Common myeloid progenitor, CD34-positive (primary cell): ENCODE measurements around the gene GFOD1.
A peak's percentile ranks its signal among the peaks of the same experiment; 100 is the strongest.

ENCODE experiments used
- CTCF ChIA-PET: fragments of 350-600 bp; sonication (Branson Sonifier 250); formaldehyde crosslinking; loops from one replicate; lab custom pipeline; 2021; ENCODE audit warnings: antibody characterized with exemption; lab: Charles Lee
- POLR2A ChIA-PET: fragments of 350-600 bp; sonication (Branson Sonifier 250); formaldehyde crosslinking; loops from one replicate; lab custom pipeline; 2021; ENCODE audit warnings: antibody characterized with exemption; lab: Charles Lee
- DNase-seq, 3 donors: peaks; one replicate each; pipeline versions ENCODE4 v3.0.0 to v3.0.0-alpha.2; 2013
- H3K27ac ChIP-seq, 2 experiments: 1 replicate in 1 of 2; 2 replicates in 1 of 2; pipeline ENCODE4 v1.7.0; 2013; ENCODE audit warnings: inconsistent platforms in 2 of 2, low read length in 2 of 2, mild to moderate bottlenecking in 2 of 2, low read depth in 1 of 2, moderate library complexity in 1 of 2; ENCODE audit not compliant: severe bottlenecking in 2 of 2, insufficient read depth in 1 of 2, poor library complexity in 1 of 2
- H3K27me3 ChIP-seq, 5 experiments: replicated peaks in 2 of 5; 1 replicate in 3 of 5; 2 replicates in 2 of 5; pipeline versions ENCODE4 v1.6.1 to v1.7.0; 2013; ENCODE audit warnings: low read length in 4 of 5, mild to moderate bottlenecking in 2 of 5, moderate library complexity in 2 of 5, inconsistent platforms in 1 of 5; ENCODE audit not compliant: insufficient read depth in 5 of 5, control insufficient read depth in 4 of 5
- H3K36me3 ChIP-seq, 4 experiments: 1 replicate in 2 of 4; 2 replicates in 2 of 4; pipeline versions ENCODE4 v1.6.1 to v1.7.0; 2013; ENCODE audit warnings: low read length in 3 of 4, control low read depth in 1 of 4, mild to moderate bottlenecking in 1 of 4; ENCODE audit not compliant: control insufficient read depth in 4 of 4, insufficient read depth in 4 of 4
- H3K4me1 ChIP-seq, 4 experiments: 1 replicate in 3 of 4; 2 replicates in 1 of 4; pipeline versions ENCODE4 v1.6.1 to v1.7.1; 2013; ENCODE audit warnings: low read length in 3 of 4, mild to moderate bottlenecking in 3 of 4, control low read depth in 1 of 4, inconsistent platforms in 1 of 4, moderate library complexity in 1 of 4; ENCODE audit not compliant: control insufficient read depth in 4 of 4, insufficient read depth in 4 of 4; ENCODE audit errors: control extremely low read depth in 1 of 4
- H3K4me3 ChIP-seq, 7 experiments: 1 replicate in 4 of 7; 2 replicates in 3 of 7; pipeline versions ENCODE4 v1.5.1 to v1.7.0; 2013; ENCODE audit warnings: mild to moderate bottlenecking in 7 of 7, low read length in 6 of 7, moderate library complexity in 6 of 7, inconsistent platforms in 2 of 7, low read depth in 2 of 7, control low read depth in 1 of 7; ENCODE audit not compliant: insufficient read depth in 4 of 7, control insufficient read depth in 1 of 7; ENCODE audit errors: extremely low read depth in 1 of 7
- H3K9me3 ChIP-seq, 5 experiments: 1 replicate in 4 of 5; 2 replicates in 1 of 5; pipeline versions ENCODE4 v1.6.1 to v1.7.1; 2013; ENCODE audit warnings: low read length in 4 of 5, mild to moderate bottlenecking in 2 of 5, inconsistent platforms in 1 of 5, low read depth in 1 of 5, moderate library complexity in 1 of 5; ENCODE audit not compliant: control insufficient read depth in 4 of 5, insufficient read depth in 2 of 5; ENCODE audit errors: control extremely low read depth in 1 of 5
- WGBS: methylation state at CpG from one replicate; pipeline ENCODE4 v1.1.5; 2013; ENCODE audit not compliant: insufficient coverage; 5-methylcytosine and 5-hydroxymethylcytosine counted together

GFOD1 gene

GRCh38 chr6:13485923-13486562 is 1.4 kb downstream of the GFOD1 start:
- peak overlapping the region; percentile 73 to 81 (median 76) for H3K4me3 ChIP-seq
- ChIA-PET CTCF (interaction anchor here (0.6 to 1.8 kb wide), 10 partner anchors 12 to 102 kb away, joined by 3 to 8 read pairs (median 4); partner anchors contain the start of gene SIRT5), POLR2A (no interaction called here)
- no peak overlapping the region for H3K27ac ChIP-seq
- H3K36me3 ChIP-seq = no peaks in the 10 kb centered on the region
- peak; percentile 48 to 80 (median 72) for DNase-seq
- peaks cover 13 to 51% (median 46%) of the 10 kb centered on the region in 4 experiments for H3K4me1 ChIP-seq
- H3K9me3 ChIP-seq = no peaks in the 10 kb centered on the region
- no peaks in the 10 kb centered on the region for H3K27me3 ChIP-seq
- WGBS = 0% methylated on average over 8 of the region's 38 CpGs

DNA sequence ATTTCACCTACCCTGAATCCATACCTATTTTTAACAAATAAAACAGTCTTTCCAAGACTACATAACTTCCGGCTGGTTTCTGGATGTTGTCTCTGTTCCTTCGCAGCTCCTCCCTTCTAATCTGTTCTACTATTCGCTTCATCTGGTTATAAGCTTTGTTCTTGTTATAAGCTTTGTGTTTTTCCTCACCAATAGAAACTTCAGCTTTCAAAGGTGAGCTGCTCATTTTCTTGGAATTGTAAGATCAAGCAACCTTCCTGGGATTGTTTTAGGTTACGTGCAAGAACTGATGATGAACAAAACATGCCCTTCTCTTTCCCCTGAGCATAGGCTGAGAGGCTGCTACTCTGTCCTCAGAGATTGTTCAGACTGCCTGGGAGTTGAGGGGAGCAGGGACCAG is 2.1 kb downstream of the GFOD1 start:
- no peaks in the 10 kb centered on the region for H3K27me3 ChIP-seq
- DNase-seq = no peak
- no peaks in the 10 kb centered on the region for H3K36me3 ChIP-seq
- H3K9me3 ChIP-seq = no peaks in the 10 kb centered on the region
- 32% methylated on average over 4 of the region's 4 CpGs for WGBS
- ChIA-PET CTCF (interaction anchor here (0.6 to 1.6 kb wide), 7 partner anchors 12 to 101 kb away, joined by 3 to 8 read pairs (median 4); no protein-coding TSS in a partner anchor), POLR2A (no interaction called here)
- peaks cover 13 to 54% (median 46%) of the 10 kb centered on the region in 4 experiments for H3K4me1 ChIP-seq
- peak overlapping the region in 1 of 2 experiments; percentile 17 for H3K27ac ChIP-seq
- H3K4me3 ChIP-seq = peak overlapping the region in 6 of 7 experiments; percentile 73 to 81 (median 76)

DNA sequence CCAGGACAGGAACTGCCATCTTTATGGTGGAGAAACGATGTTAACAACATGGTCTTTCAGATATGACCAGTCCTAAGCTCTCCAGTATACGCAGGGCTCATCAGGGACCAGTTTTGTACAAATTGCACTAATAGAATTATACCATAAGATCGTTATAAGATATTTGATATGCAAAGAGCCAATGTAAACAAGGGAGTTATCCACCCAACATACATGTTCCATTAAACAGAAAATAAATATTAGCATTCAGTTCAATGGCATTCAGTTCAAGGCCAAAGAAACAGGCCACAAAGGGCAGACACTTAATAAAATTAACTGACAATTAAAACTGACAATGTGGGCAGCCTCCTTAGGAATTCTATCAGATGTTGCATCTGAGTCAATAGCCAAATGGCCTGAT is 2.6 kb downstream of the GFOD1 start:
- peaks cover 16 to 55% (median 49%) of the 10 kb centered on the region in 4 experiments for H3K4me1 ChIP-seq

GRCh38 chr6:13484138-13484708 is 3.2 kb downstream of the GFOD1 start:
- Histone ChIP-seq H3K4me1 (peaks cover 21 to 61% (median 55%) of the 10 kb centered on the region in 4 experiments), H3K36me3 (no peaks in the 10 kb centered on the region), H3K27me3 (no peaks in the 10 kb centered on the region), H3K9me3 (no peaks in the 10 kb centered on the region), H3K4me3 (peak overlapping the region in 5 of 7 experiments; percentile 5 to 77 (median 27)), H3K27ac (peak overlapping the region in 1 of 2 experiments; percentile 27)
- 18% methylated on average over 4 of the region's 6 CpGs for WGBS
- peak in 1 of 3 donors; percentile 29 for DNase-seq
- CTCF ChIA-PET = interaction anchor here (1.0 to 1.6 kb wide), 5 partner anchors 10 to 78 kb away, joined by 3 to 5 read pairs (median 4); no protein-coding TSS in a partner anchor
- POLR2A ChIA-PET = interaction anchor here (0.7 kb wide), 1 partner anchor 13 kb away, joined by 4 read pairs; no protein-coding TSS in a partner anchor

More for the DNA sequence above, 2.6 kb downstream of the GFOD1 start:
- ChIA-PET POLR2A (no interaction called here), CTCF (interaction anchor here (0.9 to 1.6 kb wide), 6 partner anchors 11 to 100 kb away, joined by 3 to 8 read pairs (median 4); no protein-coding TSS in a partner anchor)
- Histone ChIP-seq H3K27ac (peak overlapping the region in 1 of 2 experiments; percentile 27), H3K4me3 (peak overlapping the region in 3 of 7 experiments; percentile 75 to 78 (median 77)), H3K9me3 (no peaks in the 10 kb centered on the region), H3K36me3 (no peaks in the 10 kb centered on the region), H3K27me3 (no peaks in the 10 kb centered on the region)
- DNase-seq = no peak
- 29% methylated on average over 1 of the region's 3 CpGs for WGBS

- Histone ChIP-seq H3K4me3 (no peak overlapping the region), H3K9me3 (no peaks in the 10 kb centered on the region), H3K27me3 (no peaks in the 10 kb centered on the region), H3K27ac (no peak overlapping the region), H3K4me1 (peaks cover 23 to 61% (median 50%) of the 10 kb centered on the region in 4 experiments), H3K36me3 (no peaks in the 10 kb centered on the region)
- POLR2A ChIA-PET = no interaction called here
- CTCF ChIA-PET = interaction anchor here (0.8 to 2.0 kb wide), 5 partner anchors 17 to 94 kb away, joined by 3 to 6 read pairs (median 4); partner anchors contain the start of gene SIRT5
- peak in 1 of 3 donors; percentile 43 for DNase-seq
- 97% methylated on average over 6 of the region's 6 CpGs for WGBS
Observed at GRCh38 chr6:13480631-13481501, 6.5 kb downstream of the GFOD1 start.

DNA sequence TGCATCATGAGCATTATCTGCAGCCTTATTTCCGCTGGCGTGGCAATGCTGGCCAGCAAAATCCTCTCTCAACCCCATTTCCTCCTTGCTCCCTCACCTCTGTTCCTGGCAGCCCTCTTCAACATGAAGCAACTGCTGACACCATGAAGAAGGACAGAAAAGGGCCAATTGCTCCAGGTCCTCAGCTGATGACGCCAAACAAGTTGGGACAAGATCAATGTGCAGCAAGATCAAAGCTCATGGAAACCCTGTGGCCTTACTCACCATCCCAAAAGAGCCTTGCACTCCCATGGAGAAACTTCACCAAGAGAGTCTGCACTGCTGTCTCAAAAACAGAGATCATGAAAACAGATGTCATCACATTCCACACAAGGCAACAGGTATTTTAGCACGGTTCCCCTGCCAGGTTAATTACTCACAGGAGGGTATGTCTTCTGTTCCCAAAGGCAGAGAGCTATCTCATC is 7.4 kb downstream of the GFOD1 start:
- no peaks in the 10 kb centered on the region for H3K27me3 ChIP-seq
- 82% methylated on average over 4 of the region's 4 CpGs for WGBS
- POLR2A ChIA-PET = no interaction called here
- H3K4me3 ChIP-seq = no peak overlapping the region
- H3K9me3 ChIP-seq = no peaks in the 10 kb centered on the region
- DNase-seq = no peak
- peaks cover 17 to 54% (median 43%) of the 10 kb centered on the region in 4 experiments for H3K4me1 ChIP-seq
- no peak overlapping the region for H3K27ac ChIP-seq
- H3K36me3 ChIP-seq = no peaks in the 10 kb centered on the region
- CTCF ChIA-PET = interaction anchor here (0.5 to 2.0 kb wide), 8 partner anchors 11 to 123 kb away, joined by 3 to 6 read pairs (median 4); partner anchors contain the start of gene SIRT5
